Nephron (organoid): ENCODE measurements around the gene NTRK2.
"Not testable (repeated sequence)": the region's sequence is repeated elsewhere in the genome, so short reads cannot be mapped to it uniquely, and the experiment has no call there.

Source experiments
- H3K27ac Mint-ChIP-seq, 3 experiments: 2 replicates each; pipeline ENCODE4 v1.8.0; 2020; ENCODE audit warnings: mixed read lengths in 3 of 3, mild to moderate bottlenecking in 2 of 3, moderate library complexity in 1 of 3
- H3K27me3 Mint-ChIP-seq: 2 replicates; pipeline ENCODE4 v1.8.0; 2021; ENCODE audit warnings: low read depth, mild to moderate bottlenecking, moderate library complexity, mixed read lengths
- H3K36me3 Mint-ChIP-seq: 2 replicates; pipeline ENCODE4 v1.8.0; 2020; ENCODE audit warnings: low read depth, mixed read lengths
- H3K4me1 Mint-ChIP-seq: 2 replicates; pipeline ENCODE4 v1.8.0; 2020; ENCODE audit warnings: mixed read lengths
- H3K4me3 Mint-ChIP-seq, 3 experiments: 2 replicates each; pipeline ENCODE4 v1.8.0; 2020; ENCODE audit warnings: mild to moderate bottlenecking in 3 of 3, mixed read lengths in 3 of 3, moderate library complexity in 2 of 3
- H3K9me3 Mint-ChIP-seq: 2 replicates; pipeline ENCODE4 v1.8.0; 2020; ENCODE audit warnings: mixed read lengths
- CTCF ChIP-seq, 3 experiments: fragments of 200-600 bp; sonication (generic); IDR thresholded peaks; one replicate each; pipeline ENCODE4 v1.5.0; 2021; ENCODE audit warnings: antibody characterized with exemption in 3 of 3; ENCODE audit not compliant: unreplicated experiment in 3 of 3

The NTRK2 gene

GRCh38 chr9:85064811-85065371, 395.4 kb downstream of the NTRK2 start:
- Mint-ChIP-seq H3K4me1 (no peaks in the 10 kb centered on the region), H3K9me3 (no peaks in the 10 kb centered on the region), H3K36me3 (no peaks in the 10 kb centered on the region), H3K27ac (no peak overlapping the region), H3K4me3 (no peak overlapping the region), H3K27me3 (no peaks in the 10 kb centered on the region)
- TF ChIP-seq CTCF (IDR thresholded peaks at IDR 0.05; ENCODE audit: unreplicated experiment in 3 of 3) = no peak

DNA sequence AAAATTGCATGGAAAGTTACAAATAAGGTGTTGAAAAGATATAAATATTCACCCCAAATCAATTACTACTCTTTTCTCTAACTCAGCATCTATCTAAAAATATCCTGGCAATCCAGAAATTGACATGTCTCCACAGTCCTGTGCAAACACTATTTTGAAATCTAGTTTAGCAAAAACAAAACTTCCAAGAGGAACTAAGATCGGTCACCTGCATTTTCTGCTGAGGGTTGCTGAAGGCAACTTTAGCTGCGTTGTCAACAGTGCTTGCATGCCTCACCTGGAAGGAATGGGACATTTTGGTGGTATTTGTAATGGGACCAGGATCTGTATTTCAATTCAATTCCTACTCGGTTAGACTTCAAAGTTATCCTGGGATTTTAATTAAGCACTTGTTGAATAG, 398.3 kb downstream of the NTRK2 start:
- no peak overlapping the region for H3K4me3 Mint-ChIP-seq
- no peak overlapping the region for H3K27ac Mint-ChIP-seq
- TF ChIP-seq CTCF (IDR thresholded peaks at IDR 0.05; ENCODE audit: unreplicated experiment in 3 of 3) = no peak
- H3K4me1 Mint-ChIP-seq = no peaks in the 10 kb centered on the region
- H3K36me3 Mint-ChIP-seq = no peaks in the 10 kb centered on the region
- H3K9me3 Mint-ChIP-seq = peaks cover 5% of the 10 kb centered on the region
- H3K27me3 Mint-ChIP-seq = no peaks in the 10 kb centered on the region

DNA sequence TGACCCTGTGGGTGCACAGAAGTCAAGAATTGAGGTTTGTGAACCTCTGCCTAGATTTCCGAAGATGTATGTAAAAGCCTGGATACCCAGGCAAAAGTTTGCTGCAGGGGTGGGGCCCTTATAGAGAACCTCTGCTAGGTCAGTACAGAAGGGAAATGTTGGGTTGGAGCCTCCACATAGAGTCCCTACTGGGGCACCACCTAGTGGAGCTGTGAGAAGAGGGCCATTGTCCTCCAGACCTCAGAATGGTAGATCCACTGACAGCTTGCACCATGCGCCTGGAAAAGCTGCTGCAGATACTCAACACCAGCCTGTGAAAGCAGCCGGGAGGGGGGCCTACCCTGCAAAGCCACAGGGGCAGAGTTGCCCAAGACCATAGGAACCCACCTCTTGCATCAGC, 399.9 kb downstream of the NTRK2 start:
- H3K4me1 Mint-ChIP-seq, H3K9me3 Mint-ChIP-seq, H3K36me3 Mint-ChIP-seq, H3K4me3 Mint-ChIP-seq, H3K27me3 Mint-ChIP-seq, H3K27ac Mint-ChIP-seq: not testable (repeated sequence)
